Effector memory CD4-positive, alpha-beta T cell (primary cell): ENCODE measurements around the gene RGS5.

ENCODE experiments used
- DNase-seq, 3 donors: peaks; one replicate each; pipeline ENCODE4 v3.0.0-alpha.2; 2020
- H3K27ac ChIP-seq: 2 replicates; pipeline ENCODE4 v1.7.0; 2013; ENCODE audit warnings: mild to moderate bottlenecking, low read length, moderate library complexity; ENCODE audit not compliant: insufficient read depth, poor library complexity, severe bottlenecking
- H3K27me3 ChIP-seq: replicated peaks from 2 replicates; pipeline ENCODE4 v1.7.0; 2013; ENCODE audit warnings: mild to moderate bottlenecking, low read length; ENCODE audit not compliant: insufficient read depth, control insufficient read depth, poor library complexity, severe bottlenecking
- H3K36me3 ChIP-seq: 2 replicates; pipeline ENCODE4 v1.7.0; 2013; ENCODE audit warnings: mild to moderate bottlenecking, low read length, moderate library complexity; ENCODE audit not compliant: control insufficient read depth, insufficient read depth
- H3K4me1 ChIP-seq: 2 replicates; pipeline ENCODE4 v1.7.0; 2013; ENCODE audit warnings: low read length, mild to moderate bottlenecking; ENCODE audit not compliant: control insufficient read depth, insufficient read depth, poor library complexity, severe bottlenecking
- H3K4me3 ChIP-seq: 2 replicates; pipeline ENCODE4 v1.7.0; 2013; ENCODE audit warnings: low read length, low read depth, mild to moderate bottlenecking; ENCODE audit not compliant: insufficient read depth, poor library complexity, severe bottlenecking
- H3K9me3 ChIP-seq: 2 replicates; pipeline ENCODE4 v1.7.0; 2013; ENCODE audit warnings: mild to moderate bottlenecking, low read length, moderate library complexity; ENCODE audit not compliant: control insufficient read depth

Gene RGS5

GRCh38 chr1:163130225-163130856 is 72.4 kb downstream of the RGS5 start:
- Histone ChIP-seq H3K27ac (no peak overlapping the region), H3K36me3 (no peaks in the 10 kb centered on the region), H3K4me3 (no peak overlapping the region), H3K4me1 (no peaks in the 10 kb centered on the region), H3K27me3 (no peaks in the 10 kb centered on the region), H3K9me3 (no peaks in the 10 kb centered on the region)
- no peak for DNase-seq

DNA sequence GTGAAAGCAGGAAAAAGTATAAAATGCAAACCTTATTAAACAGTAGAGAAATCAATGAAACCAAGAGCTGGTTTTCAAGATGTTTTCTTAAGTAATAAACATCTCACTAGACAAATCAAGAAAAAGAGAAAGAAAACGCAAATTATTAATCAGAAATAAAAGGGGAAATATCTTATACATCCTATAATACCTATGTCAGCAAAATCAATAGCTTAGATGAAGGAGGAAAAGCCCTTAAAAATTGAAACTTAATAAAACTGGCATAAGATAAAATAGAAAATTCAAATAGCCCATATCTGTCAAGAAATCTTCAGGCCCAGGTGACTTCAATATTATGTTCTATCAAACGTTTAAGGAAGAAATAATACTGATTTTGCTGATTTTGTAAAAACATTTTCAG is 74.4 kb downstream of the RGS5 start:
- H3K4me1 ChIP-seq, result no peaks in the 10 kb centered on the region
- no peak overlapping the region for H3K4me3 ChIP-seq
- H3K27me3 ChIP-seq, result no peaks in the 10 kb centered on the region
- no peaks in the 10 kb centered on the region for H3K9me3 ChIP-seq
- no peak overlapping the region for H3K27ac ChIP-seq
- H3K36me3 ChIP-seq, result no peaks in the 10 kb centered on the region
- DNase-seq, result no peak

DNA sequence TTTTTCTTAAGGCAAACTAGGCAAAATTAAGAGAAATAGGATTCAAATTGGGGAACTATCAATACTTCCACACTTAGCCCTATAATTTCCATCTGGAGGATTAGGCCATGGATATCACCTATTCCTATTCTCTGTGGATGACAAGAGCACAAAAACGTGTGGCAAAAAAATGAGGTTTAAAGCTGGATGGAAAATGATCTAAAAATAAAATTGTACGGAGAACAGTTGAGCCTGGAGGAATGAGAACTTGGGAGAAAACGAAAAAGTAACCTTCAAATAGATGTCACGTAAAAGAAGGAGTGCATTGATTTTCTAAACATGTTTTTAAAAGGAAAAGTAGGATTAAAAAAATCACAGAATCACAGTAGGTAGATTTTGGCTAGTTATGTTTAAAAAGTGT is 77.9 kb downstream of the RGS5 start:
- no peaks in the 10 kb centered on the region for H3K9me3 ChIP-seq
- H3K27ac ChIP-seq, result no peak overlapping the region
- H3K4me1 ChIP-seq, result no peaks in the 10 kb centered on the region
- no peaks in the 10 kb centered on the region for H3K27me3 ChIP-seq
- H3K36me3 ChIP-seq, result no peaks in the 10 kb centered on the region
- no peak overlapping the region for H3K4me3 ChIP-seq
- DNase-seq, result no peak

GRCh38 chr1:163120372-163120771 is 82.3 kb downstream of the RGS5 start:
- Histone ChIP-seq H3K4me3 (no peak overlapping the region), H3K27ac (no peak overlapping the region), H3K9me3 (no peaks in the 10 kb centered on the region), H3K4me1 (no peaks in the 10 kb centered on the region), H3K27me3 (no peaks in the 10 kb centered on the region), H3K36me3 (no peaks in the 10 kb centered on the region)
- no peak for DNase-seq

DNA sequence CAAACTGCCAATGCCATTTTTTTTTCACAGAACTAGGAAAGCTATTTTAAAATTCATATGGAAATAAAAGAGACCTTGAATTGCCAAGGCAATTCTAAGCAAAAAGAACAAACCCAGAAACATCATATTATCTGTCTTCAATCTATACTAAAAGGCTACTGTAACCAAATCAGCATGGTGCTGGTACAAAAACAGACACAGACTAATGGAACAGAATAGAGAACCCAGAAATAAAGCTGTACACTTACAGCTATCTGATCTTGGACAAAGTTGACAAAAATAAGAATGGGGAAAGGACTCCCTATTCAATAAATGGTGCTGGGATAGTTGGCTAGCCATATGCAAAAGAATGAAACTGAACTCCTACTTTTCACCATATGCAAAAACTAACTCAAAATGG is 83.0 kb downstream of the RGS5 start:
- Histone ChIP-seq H3K27me3 (no peaks in the 10 kb centered on the region), H3K36me3 (no peaks in the 10 kb centered on the region), H3K4me3 (no peak overlapping the region), H3K9me3 (no peaks in the 10 kb centered on the region), H3K4me1 (no peaks in the 10 kb centered on the region), H3K27ac (no peak overlapping the region)
- no peak for DNase-seq

DNA sequence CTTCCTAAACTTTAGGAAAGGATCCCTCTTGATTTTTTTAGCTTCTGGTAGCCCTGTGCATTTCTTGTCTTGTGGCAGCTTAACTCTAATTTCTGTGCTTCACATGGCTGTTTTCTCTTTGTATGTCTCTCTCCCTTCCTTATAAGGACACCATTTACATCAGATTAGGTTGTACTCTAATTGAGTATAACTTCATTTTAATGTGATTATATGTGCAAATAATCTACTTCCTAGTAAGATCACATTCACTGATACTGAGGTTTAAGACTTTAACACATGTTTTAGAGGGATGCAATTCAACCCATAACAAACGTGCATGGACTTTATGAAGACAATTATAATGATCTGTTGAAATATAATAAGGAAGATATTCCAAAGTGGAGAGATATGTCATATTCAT is 86.8 kb downstream of the RGS5 start:
- no peak overlapping the region for H3K27ac ChIP-seq
- no peaks in the 10 kb centered on the region for H3K4me1 ChIP-seq
- H3K27me3 ChIP-seq, result no peaks in the 10 kb centered on the region
- H3K36me3 ChIP-seq, result no peaks in the 10 kb centered on the region
- H3K9me3 ChIP-seq, result no peaks in the 10 kb centered on the region
- no peak overlapping the region for H3K4me3 ChIP-seq
- DNase-seq, result no peak

DNA sequence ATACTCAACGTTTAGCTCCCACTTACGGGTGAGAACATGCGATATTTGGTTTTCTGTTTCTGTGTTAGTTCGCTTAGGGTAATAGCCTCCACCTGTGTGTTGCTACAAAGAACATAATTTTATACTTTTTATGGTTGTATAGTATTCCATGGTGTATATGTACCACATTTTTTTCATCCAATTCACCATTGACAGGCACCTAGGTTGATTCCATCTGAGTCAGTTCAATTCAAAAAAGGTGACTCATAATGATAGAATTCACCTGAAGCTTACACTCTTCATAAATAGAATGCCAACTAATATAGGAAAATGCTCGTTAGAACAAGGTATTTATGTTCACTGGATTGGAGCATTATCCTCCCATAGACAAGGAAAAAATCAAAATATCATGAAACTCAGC is 95.1 kb downstream of the RGS5 start:
- no peak overlapping the region for H3K4me3 ChIP-seq
- H3K9me3 ChIP-seq, result no peaks in the 10 kb centered on the region
- no peak overlapping the region for H3K27ac ChIP-seq
- no peaks in the 10 kb centered on the region for H3K27me3 ChIP-seq
- no peak for DNase-seq
- no peaks in the 10 kb centered on the region for H3K36me3 ChIP-seq
- H3K4me1 ChIP-seq, result no peaks in the 10 kb centered on the region

DNA sequence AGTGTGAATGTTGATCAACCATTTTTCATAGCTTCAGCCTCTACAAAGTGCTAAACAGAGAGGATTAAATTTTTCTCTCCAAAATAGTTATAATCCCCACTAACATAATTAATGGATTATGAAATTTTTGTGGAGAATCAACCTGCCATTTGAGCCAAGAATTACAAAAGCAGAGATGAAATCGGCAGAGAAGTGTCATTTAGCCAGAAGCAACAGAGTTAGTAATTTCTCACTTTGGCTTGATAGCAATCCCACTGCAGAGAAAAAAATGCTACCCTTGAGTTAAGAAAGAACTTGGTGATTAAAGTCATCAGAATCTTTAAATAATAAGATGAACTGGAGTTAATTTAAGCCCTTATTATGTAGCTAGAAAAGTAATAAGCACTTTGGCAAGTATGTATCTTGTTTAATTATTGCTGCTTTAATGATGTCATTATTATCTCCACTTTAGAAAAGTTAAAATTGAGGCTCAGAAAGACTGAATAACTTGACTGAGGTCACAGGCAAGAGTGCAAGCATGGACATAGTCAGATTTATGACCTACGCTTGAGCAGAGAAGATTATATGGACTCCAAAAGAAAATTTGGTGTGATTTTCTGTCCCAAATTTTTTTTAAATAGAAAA is 96.2 kb downstream of the RGS5 start:
- no peak for DNase-seq
- no peaks in the 10 kb centered on the region for H3K36me3 ChIP-seq
- no peaks in the 10 kb centered on the region for H3K9me3 ChIP-seq
- no peaks in the 10 kb centered on the region for H3K4me1 ChIP-seq
- H3K27ac ChIP-seq, result no peak overlapping the region
- no peak overlapping the region for H3K4me3 ChIP-seq
- no peaks in the 10 kb centered on the region for H3K27me3 ChIP-seq

GRCh38 chr1:163104385-163105099 is 98.2 kb downstream of the RGS5 start:
- no peak for DNase-seq
- Histone ChIP-seq H3K36me3 (no peaks in the 10 kb centered on the region), H3K9me3 (no peaks in the 10 kb centered on the region), H3K4me3 (no peak overlapping the region), H3K27ac (no peak overlapping the region), H3K4me1 (no peaks in the 10 kb centered on the region), H3K27me3 (no peaks in the 10 kb centered on the region)

GRCh38 chr1:163102590-163102989 is 100.1 kb downstream of the RGS5 start:
- Histone ChIP-seq H3K9me3 (no peaks in the 10 kb centered on the region), H3K27ac (no peak overlapping the region), H3K36me3 (no peaks in the 10 kb centered on the region), H3K27me3 (no peaks in the 10 kb centered on the region), H3K4me1 (no peaks in the 10 kb centered on the region), H3K4me3 (no peak overlapping the region)
- no peak for DNase-seq
